Liver (tissue), 3 donors: ENCODE measurements around the gene CDH23.

Source experiments
- CTCF ChIP-seq: fragments of 150-350 bp; IDR thresholded peaks from 2 replicates; pipeline ENCODE4 v1.5.1; 2017; ENCODE audit warnings: improper control_type of control experiment, low read depth, low read length; ENCODE audit not compliant: missing input control
- EGR1 ChIP-seq, 2 donors: IDR thresholded peaks; 2 replicates each; pipeline ENCODE4 v1.6.1; 2016 to 2018; ENCODE audit warnings: antibody characterized with exemption in 2 of 2, low read depth in 2 of 2
- YY1 ChIP-seq: IDR thresholded peaks from 2 replicates; pipeline ENCODE4 v1.6.1; 2016; ENCODE audit warnings: antibody characterized with exemption, mild to moderate bottlenecking
- donor health status: healthy.
- donor health status: healthy.

- TF ChIP-seq EGR1 (IDR thresholded peaks at IDR 0.05; ENCODE audit: low read depth in 2 of 2) (no peak), CTCF (no peak), YY1 (no peak)
Observed at GRCh38 chr10:71765906-71766716, 369.4 kb downstream of the CDH23 start.
